ENCODE results near the gene APOL3.
"Not testable (repeated sequence)": the region's sequence is repeated elsewhere in the genome, so short reads cannot be mapped to it uniquely, and the experiment has no call there.

The APOL3 gene

GRCh38 chr22:36160499-36160942, at the start of gene APOL3:
Gene APOL3, minus strand, starts transcription at chr22:36160755. Its CDS starts 11,700 bp downstream, at chr22:36149055.
- H3K27ac ChIP-seq (ENCODE audit: low read length): no peak within 1 kb of the TSS
- H3K4me3 ChIP-seq (ENCODE audit: low read length): no peak within 1 kb of the TSS
- no peaks in the 10 kb centered on the region for H3K27me3 ChIP-seq (ENCODE audit: insufficient read depth, low read length)
- no peak within 1 kb of the TSS for H3K9ac ChIP-seq (ENCODE audit: low read depth, low read length)
- no peaks in the 10 kb centered on the region for H3K36me3 ChIP-seq (ENCODE audit: insufficient read depth, low read depth, low read length)
- H3K4me1 ChIP-seq (ENCODE audit: insufficient read depth, low read length): peaks cover 7% of the 10 kb centered on the region; the same call in 1 of the 2 replicates
- H3K9me3 ChIP-seq (ENCODE audit: insufficient read depth, low read depth, low read length): no peaks in the 10 kb centered on the region

GRCh38 chr22:36210224-36210623, 49.7 kb upstream of the APOL3 start:
- no peaks in the 10 kb centered on the region; the same call in 1 of the 2 replicates for H3K27me3 ChIP-seq (ENCODE audit: insufficient read depth, low read length)

GRCh38 chr22:36209488-36209908, 48.9 kb upstream of the APOL3 start:
- not testable (repeated sequence) for H3K9ac ChIP-seq (ENCODE audit: low read depth, low read length); H3K27me3 ChIP-seq (ENCODE audit: insufficient read depth, low read length); H3K4me3 ChIP-seq (ENCODE audit: low read length); H3K27ac ChIP-seq (ENCODE audit: low read length); H3K36me3 ChIP-seq (ENCODE audit: insufficient read depth, low read depth, low read length); H3K4me1 ChIP-seq (ENCODE audit: insufficient read depth, low read length); H3K9me3 ChIP-seq (ENCODE audit: insufficient read depth, low read depth, low read length)

More at GRCh38 chr22:36210224-36210623, 49.7 kb upstream of the APOL3 start:
- H3K9me3 ChIP-seq (ENCODE audit: insufficient read depth, low read depth, low read length): no peaks in the 10 kb centered on the region; the same call in 1 of the 2 replicates
- no peak overlapping the region for H3K27ac ChIP-seq (ENCODE audit: low read length)
- H3K9ac ChIP-seq (ENCODE audit: low read depth, low read length): no peak overlapping the region
- H3K36me3 ChIP-seq (ENCODE audit: insufficient read depth, low read depth, low read length): no peaks in the 10 kb centered on the region
- H3K4me3 ChIP-seq (ENCODE audit: low read length): no peak overlapping the region
- no peaks in the 10 kb centered on the region for H3K4me1 ChIP-seq (ENCODE audit: insufficient read depth, low read length)

GRCh38 chr22:36208914-36209313, 48.4 kb upstream of the APOL3 start:
- Histone ChIP-seq H3K4me1 (ENCODE audit: insufficient read depth, low read length) (peaks cover 3% of the 10 kb centered on the region; the same call in 1 of the 2 replicates), H3K27ac (ENCODE audit: low read length) (no peak overlapping the region), H3K9me3 (ENCODE audit: insufficient read depth, low read depth, low read length) (no peaks in the 10 kb centered on the region; the same call in 1 of the 2 replicates), H3K27me3 (ENCODE audit: insufficient read depth, low read length) (no peaks in the 10 kb centered on the region), H3K4me3 (ENCODE audit: low read length) (no peak overlapping the region), H3K36me3 (ENCODE audit: insufficient read depth, low read depth, low read length) (no peaks in the 10 kb centered on the region), H3K9ac (ENCODE audit: low read depth, low read length) (no peak overlapping the region)

GRCh38 chr22:36208162-36208765, 47.7 kb upstream of the APOL3 start:
- Histone ChIP-seq H3K27me3 (ENCODE audit: insufficient read depth, low read length) (no peaks in the 10 kb centered on the region), H3K9ac (ENCODE audit: low read depth, low read length) (no peak overlapping the region), H3K9me3 (ENCODE audit: insufficient read depth, low read depth, low read length) (no peaks in the 10 kb centered on the region; the same call in 1 of the 2 replicates), H3K4me1 (ENCODE audit: insufficient read depth, low read length) (peaks cover 3% of the 10 kb centered on the region; the same call in 1 of the 2 replicates), H3K4me3 (ENCODE audit: low read length) (no peak overlapping the region), H3K36me3 (ENCODE audit: insufficient read depth, low read depth, low read length) (no peaks in the 10 kb centered on the region), H3K27ac (ENCODE audit: low read length) (no peak overlapping the region)

GRCh38 chr22:36206255-36206654, 45.7 kb upstream of the APOL3 start:
- Histone ChIP-seq H3K27ac (ENCODE audit: low read length) (no peak overlapping the region), H3K36me3 (ENCODE audit: insufficient read depth, low read depth, low read length) (no peaks in the 10 kb centered on the region), H3K4me3 (ENCODE audit: low read length) (no peak overlapping the region), H3K4me1 (ENCODE audit: insufficient read depth, low read length) (peaks cover 8% of the 10 kb centered on the region; the same call in 1 of the 2 replicates), H3K9ac (ENCODE audit: low read depth, low read length) (no peak overlapping the region), H3K9me3 (ENCODE audit: insufficient read depth, low read depth, low read length) (no peaks in the 10 kb centered on the region; the same call in 1 of the 2 replicates), H3K27me3 (ENCODE audit: insufficient read depth, low read length) (no peaks in the 10 kb centered on the region)

- not testable (repeated sequence) for H3K36me3 ChIP-seq (ENCODE audit: insufficient read depth, low read depth, low read length); H3K27ac ChIP-seq (ENCODE audit: low read length); H3K9ac ChIP-seq (ENCODE audit: low read depth, low read length); H3K4me3 ChIP-seq (ENCODE audit: low read length); H3K27me3 ChIP-seq (ENCODE audit: insufficient read depth, low read length); H3K9me3 ChIP-seq (ENCODE audit: insufficient read depth, low read depth, low read length); H3K4me1 ChIP-seq (ENCODE audit: insufficient read depth, low read length)
These were observed 45.0 kb upstream of the APOL3 start for GRCh38 chr22:36205573-36205972.

GRCh38 chr22:36204632-36205015, 44.1 kb upstream of the APOL3 start:
- no peaks in the 10 kb centered on the region for H3K36me3 ChIP-seq (ENCODE audit: insufficient read depth, low read depth, low read length)
- 0 out of 2 replicates have a peak overlapping the region, but pooled peaks have one; percentile 23 for H3K4me3 ChIP-seq (ENCODE audit: low read length)
- H3K27ac ChIP-seq (ENCODE audit: low read length): no peak overlapping the region
- H3K9ac ChIP-seq (ENCODE audit: low read depth, low read length): no peak overlapping the region
- no peaks in the 10 kb centered on the region; the same call in 1 of the 2 replicates for H3K9me3 ChIP-seq (ENCODE audit: insufficient read depth, low read depth, low read length)
- H3K4me1 ChIP-seq (ENCODE audit: insufficient read depth, low read length): peaks cover 8% of the 10 kb centered on the region; the same call in 1 of the 2 replicates
- no peaks in the 10 kb centered on the region for H3K27me3 ChIP-seq (ENCODE audit: insufficient read depth, low read length)

GRCh38 chr22:36204001-36204631, 43.6 kb upstream of the APOL3 start:
- no peaks in the 10 kb centered on the region for H3K27me3 ChIP-seq (ENCODE audit: insufficient read depth, low read length)
- no peaks in the 10 kb centered on the region for H3K9me3 ChIP-seq (ENCODE audit: insufficient read depth, low read depth, low read length)
- H3K4me1 ChIP-seq (ENCODE audit: insufficient read depth, low read length): peaks cover 8% of the 10 kb centered on the region; the same call in 1 of the 2 replicates
- H3K4me3 ChIP-seq (ENCODE audit: low read length): 0 out of 2 replicates have a peak overlapping the region, but pooled peaks have one; percentile 23
- H3K36me3 ChIP-seq (ENCODE audit: insufficient read depth, low read depth, low read length): no peaks in the 10 kb centered on the region
- no peak overlapping the region for H3K27ac ChIP-seq (ENCODE audit: low read length)
- H3K9ac ChIP-seq (ENCODE audit: low read depth, low read length): no peak overlapping the region

GRCh38 chr22:36203441-36203840, 42.9 kb upstream of the APOL3 start:
- H3K9ac ChIP-seq (ENCODE audit: low read depth, low read length); H3K4me1 ChIP-seq (ENCODE audit: insufficient read depth, low read length); H3K36me3 ChIP-seq (ENCODE audit: insufficient read depth, low read depth, low read length); H3K27me3 ChIP-seq (ENCODE audit: insufficient read depth, low read length); H3K27ac ChIP-seq (ENCODE audit: low read length); H3K9me3 ChIP-seq (ENCODE audit: insufficient read depth, low read depth, low read length); H3K4me3 ChIP-seq (ENCODE audit: low read length): not testable (repeated sequence)

- H3K4me1 ChIP-seq (ENCODE audit: insufficient read depth, low read length); H3K4me3 ChIP-seq (ENCODE audit: low read length): not testable (repeated sequence)
These were observed 42.4 kb upstream of the APOL3 start for GRCh38 chr22:36202906-36203305.

More at GRCh38 chr22:36202906-36203305, 42.4 kb upstream of the APOL3 start:
- H3K9me3 ChIP-seq (ENCODE audit: insufficient read depth, low read depth, low read length); H3K27ac ChIP-seq (ENCODE audit: low read length); H3K36me3 ChIP-seq (ENCODE audit: insufficient read depth, low read depth, low read length); H3K27me3 ChIP-seq (ENCODE audit: insufficient read depth, low read length); H3K9ac ChIP-seq (ENCODE audit: low read depth, low read length): not testable (repeated sequence)
